H1 (cell line): ENCODE data around the gene ARL5C. TPM values are rescaled to one million over a fixed set of nuclear protein-coding genes. Genes with fewer than 3 reads are reported as not detected.
A peak's percentile ranks its signal among the peaks of the same experiment; 100 is the strongest.

Experiments used
- CTCF ChIA-PET: fragments of 300-600 bp; sonication (Branson Sonifier 250); formaldehyde crosslinking; loops from one replicate; lab custom pipeline; 2021; ENCODE audit not compliant: partially characterized antibody; lab: Charles Lee
- POLR2A ChIA-PET: fragments of 300-600 bp; sonication (Branson Sonifier 250); formaldehyde crosslinking; loops from one replicate; lab custom pipeline; 2021; ENCODE audit warnings: inconsistent platforms; ENCODE audit not compliant: partially characterized antibody; lab: Charles Lee
- DNase-seq, 2 experiments: peaks; one replicate each; pipeline versions ENCODE4 v3.0.0 to v3.0.0-alpha.2; 2010 to 2022; ENCODE audit warnings: low spot score in 2 of 2, low read depth in 1 of 2, mixed read lengths in 1 of 2
- FAIRE-seq: peaks from 2 replicates; lab custom pipeline; 2011; peaks lifted over from hg19 to GRCh38; lab: Jason Lieb, UNC
- H2AFZ ChIP-seq: 2 replicates; pipeline ENCODE4 v1.8.1; 2012; ENCODE audit warnings: low read length, inconsistent platforms
- H2AK5ac ChIP-seq: 2 replicates; pipeline ENCODE4 v1.6.1; 2013; ENCODE audit warnings: low read depth, low read length
- H2BK120ac ChIP-seq: replicated peaks from 2 replicates; pipeline ENCODE3; 2013; ENCODE audit warnings: low read depth, low read length, inconsistent platforms
- H2BK12ac ChIP-seq: 2 replicates; pipeline ENCODE4 v1.6.1; 2013; ENCODE audit warnings: low read depth, low read length
- H2BK15ac ChIP-seq: 2 replicates; pipeline ENCODE4 v1.6.1; 2013; ENCODE audit warnings: low read length
- H2BK20ac ChIP-seq: 2 replicates; pipeline ENCODE4 v1.6.1; 2013; ENCODE audit warnings: low read length
- H2BK5ac ChIP-seq: 2 replicates; pipeline ENCODE4 v1.6.1; 2013; ENCODE audit warnings: low read depth, low read length
- H3K14ac ChIP-seq: 2 replicates; pipeline ENCODE4 v1.6.1; 2013; ENCODE audit warnings: inconsistent platforms; ENCODE audit not compliant: insufficient read length
- H3K18ac ChIP-seq: 2 replicates; pipeline ENCODE4 v1.6.1; 2013; ENCODE audit warnings: low read length; ENCODE audit errors: extremely low read depth
- H3K23ac ChIP-seq: 2 replicates; pipeline ENCODE4 v1.6.1; 2013; ENCODE audit warnings: inconsistent platforms; ENCODE audit not compliant: insufficient read length
- H3K23me2 ChIP-seq: 2 replicates; pipeline ENCODE4 v1.6.1; 2013; ENCODE audit warnings: low read depth, low read length
- H3K27ac ChIP-seq: 2 replicates; pipeline ENCODE4 v1.6.1; 2011; ENCODE audit warnings: low read depth, low read length, inconsistent platforms
- H3K27me3 ChIP-seq, 4 experiments: replicated peaks in 1 of 4; 1 replicate in 1 of 4; 2 replicates in 3 of 4; pipeline versions ENCODE4 v1.6.1 to v1.8.1; 2011 to 2013; ENCODE audit warnings: low read length in 3 of 4, mild to moderate bottlenecking in 3 of 4, inconsistent platforms in 2 of 4, mixed read lengths in 2 of 4, moderate library complexity in 1 of 4; ENCODE audit not compliant: control insufficient read depth in 3 of 4, insufficient read depth in 3 of 4; ENCODE audit errors: extremely low read depth in 1 of 4
- H3K36me3 ChIP-seq, 4 experiments: 2 replicates each; pipeline versions ENCODE4 v1.6.1 to v1.8.1; 2011 to 2013; ENCODE audit warnings: mild to moderate bottlenecking in 4 of 4, low read length in 3 of 4, moderate library complexity in 2 of 4, control low read depth in 1 of 4, inconsistent platforms in 1 of 4; ENCODE audit not compliant: insufficient read depth in 4 of 4, control insufficient read depth in 2 of 4
- H3K4ac ChIP-seq: replicated peaks from 2 replicates; pipeline ENCODE3; 2013; ENCODE audit warnings: low read length, low read depth, mixed read lengths, inconsistent platforms; ENCODE audit not compliant: insufficient read length
- H3K4me1 ChIP-seq, 4 experiments: replicated peaks in 1 of 4; 1 replicate in 1 of 4; 2 replicates in 3 of 4; pipeline versions ENCODE4 v1.6.1 to v1.8.1; 2011 to 2013; ENCODE audit warnings: low read length in 3 of 4, inconsistent platforms in 2 of 4, mixed read lengths in 1 of 4; ENCODE audit not compliant: insufficient read depth in 4 of 4, control insufficient read depth in 3 of 4
- H3K4me2 ChIP-seq, 2 experiments: 2 replicates each; pipeline versions ENCODE4 v1.6.1 to v1.8.1; 2011 to 2013; ENCODE audit warnings: low read depth in 2 of 2, low read length in 2 of 2, control low read depth in 1 of 2, inconsistent platforms in 1 of 2, mild to moderate bottlenecking in 1 of 2; ENCODE audit not compliant: insufficient read depth in 1 of 2
- H3K4me3 ChIP-seq, 4 experiments: fragments of 200-600, 300-600 bp in 1 of 4; sonication (generic), shearing (Covaris generic), sonication (Bioruptor Twin) in 1 of 4; 2 replicates each; pipeline versions ENCODE4 v1.5.1 to v1.8.1; 2011 to 2016; ENCODE audit warnings: low read length in 4 of 4, low read depth in 3 of 4, control low read depth in 2 of 4, inconsistent platforms in 2 of 4, mild to moderate bottlenecking in 2 of 4, mixed read lengths in 1 of 4, moderate library complexity in 1 of 4; ENCODE audit not compliant: insufficient read depth in 2 of 4; ENCODE audit errors: extremely low read depth in 1 of 4
- H3K56ac ChIP-seq: replicated peaks from 2 replicates; pipeline ENCODE3; 2013; ENCODE audit warnings: low read depth, mild to moderate bottlenecking, mixed read lengths, low read length, inconsistent platforms; ENCODE audit not compliant: insufficient read length
- H3K79me1 ChIP-seq: 2 replicates; pipeline ENCODE4 v1.6.1; 2013; ENCODE audit warnings: low read depth, low read length, control low read depth
- H3K79me2 ChIP-seq, 2 experiments: 2 replicates each; pipeline versions ENCODE4 v1.6.1 to v1.8.1; 2012 to 2013; ENCODE audit warnings: low read length in 2 of 2, mild to moderate bottlenecking in 2 of 2, inconsistent platforms in 1 of 2; ENCODE audit not compliant: insufficient read depth in 2 of 2, control insufficient read depth in 1 of 2
- H3K9ac ChIP-seq, 4 experiments: replicated peaks in 1 of 4; 1 replicate in 1 of 4; 2 replicates in 3 of 4; pipeline versions ENCODE4 v1.6.1 to v1.8.1; 2011 to 2013; ENCODE audit warnings: low read depth in 3 of 4, low read length in 3 of 4, control low read depth in 2 of 4, mild to moderate bottlenecking in 2 of 4, moderate library complexity in 2 of 4, inconsistent platforms in 1 of 4; ENCODE audit errors: extremely low read depth in 1 of 4
- H3K9me3 ChIP-seq, 2 experiments: 2 replicates each; pipeline versions ENCODE4 v1.6.1 to v1.8.1; 2012 to 2013; ENCODE audit warnings: mild to moderate bottlenecking in 2 of 2, moderate library complexity in 2 of 2, control low read depth in 1 of 2, inconsistent platforms in 1 of 2, low read depth in 1 of 2, low read length in 1 of 2, mixed read lengths in 1 of 2; ENCODE audit not compliant: insufficient read depth in 2 of 2
- H4K20me1 ChIP-seq, 2 experiments: replicated peaks in 1 of 2; 2 replicates each; pipeline versions ENCODE3 to v1.8.1; 2011 to 2013; ENCODE audit warnings: inconsistent platforms in 2 of 2, low read length in 2 of 2, mild to moderate bottlenecking in 1 of 2; ENCODE audit not compliant: insufficient read depth in 2 of 2, control insufficient read depth in 1 of 2
- H4K5ac ChIP-seq: 2 replicates; pipeline ENCODE4 v1.6.1; 2013; ENCODE audit warnings: low read length, low read depth, mixed read lengths, inconsistent platforms; ENCODE audit not compliant: insufficient read length
- H4K8ac ChIP-seq: 2 replicates; pipeline ENCODE4 v1.8.0; 2013; ENCODE audit warnings: mild to moderate bottlenecking, moderate library complexity, low read length, inconsistent platforms; ENCODE audit not compliant: insufficient read depth; ENCODE audit errors: extremely low read depth
- H4K91ac ChIP-seq: replicated peaks from 2 replicates; pipeline ENCODE3; 2013; ENCODE audit warnings: low read length, mixed read lengths, inconsistent platforms; ENCODE audit not compliant: insufficient read length
- BACH1 ChIP-seq: IDR thresholded peaks from 2 replicates; pipeline ENCODE4 v1.6.1; 2012; ENCODE audit warnings: low read length, improper control_type of control experiment
- CTBP2 ChIP-seq: IDR thresholded peaks from 2 replicates; pipeline ENCODE4 v1.7.0; 2011; ENCODE audit warnings: borderline replicate concordance, mild to moderate bottlenecking, moderate library complexity, mixed read lengths, low read length; ENCODE audit not compliant: insufficient read depth, insufficient read length
- EGR1 ChIP-seq: IDR thresholded peaks from 2 replicates; pipeline ENCODE4 v1.6.1; 2011; ENCODE audit warnings: low read depth, low read length, borderline replicate concordance
- EZH2 ChIP-seq: fragments of 200-600 bp; sonication (generic); IDR thresholded peaks from 2 replicates; pipeline ENCODE4 v1.7.1; 2012; ENCODE audit warnings: low read depth, mild to moderate bottlenecking, moderate library complexity, low read length, inconsistent platforms; ENCODE audit not compliant: severe bottlenecking
- JUN ChIP-seq: IDR thresholded peaks from 2 replicates; pipeline ENCODE4 v1.6.1; 2011; ENCODE audit warnings: low read depth, mild to moderate bottlenecking, improper control_type of control experiment, low read length
- KDM1A ChIP-seq: fragments of 200-600, 300-600 bp; sonication (generic); IDR thresholded peaks from 2 replicates; pipeline ENCODE4 v1.7.1; 2016; ENCODE audit warnings: mild to moderate bottlenecking, low read length, borderline replicate concordance
- MAFK ChIP-seq: IDR thresholded peaks from 2 replicates; pipeline ENCODE4 v1.6.1; 2012; ENCODE audit warnings: low read depth, mild to moderate bottlenecking, improper control_type of control experiment, low read length
- POLR2A ChIP-seq, 2 experiments: IDR thresholded peaks; 1 replicate in 1 of 2; 2 replicates in 1 of 2; pipeline ENCODE4 v1.6.1; 2011; ENCODE audit warnings: low read depth in 2 of 2, low read length in 2 of 2, mild to moderate bottlenecking in 2 of 2; ENCODE audit errors: control extremely low read depth in 1 of 2
- POLR2AphosphoS5 ChIP-seq: IDR thresholded peaks from 2 replicates; pipeline ENCODE4 v1.6.1; 2011; ENCODE audit warnings: low read depth, low read length
- SIN3A ChIP-seq, 2 experiments: IDR thresholded peaks in 1 of 2; conservative IDR thresholded peaks in 1 of 2; 2 replicates each; pipeline ENCODE4 v1.6.1; 2011 to 2012; ENCODE audit warnings: low read length in 2 of 2, improper control_type of control experiment in 1 of 2, low read depth in 1 of 2, mild to moderate bottlenecking in 1 of 2
- SIRT6 ChIP-seq: IDR thresholded peaks from one replicate; pipeline ENCODE4 v1.7.1; 2012; ENCODE audit warnings: low read length, inconsistent platforms
- TEAD4 ChIP-seq: IDR thresholded peaks from 2 replicates; pipeline ENCODE4 v1.6.1; 2012; ENCODE audit warnings: low read depth, low read length, inconsistent platforms, mixed read lengths
- WGBS, 2 experiments: shearing (Covaris generic) in 1 of 2; methylation state at CpG; one replicate each; pipeline versions ENCODE4 v1.1.6 to v1.1.7; 2013 to 2015; ENCODE audit warnings: low lambda C conversion rate in 2 of 2, mixed read lengths in 2 of 2, inconsistent platforms in 1 of 2, low coverage in 1 of 2, missing lambda C conversion rate in 1 of 2; ENCODE audit not compliant: insufficient replicate concordance in 2 of 2, insufficient coverage in 1 of 2, insufficient read length in 1 of 2; ENCODE audit errors: extremely low coverage in 1 of 2, missing lambda C conversion rate in 1 of 2; 5-methylcytosine and 5-hydroxymethylcytosine counted together
- polyA plus RNA-seq, 7 experiments: library from polyadenylated mRNA; depleted of rRNA in 3 of 7; stranded (reverse) in 5 of 7; unstranded in 2 of 7; fragments of >200 nt in 5 of 7; fragments of 200-250 nt in 2 of 7; gene quantifications; 1 replicate in 5 of 7; 2 replicates in 1 of 7; 4 replicates in 1 of 7; pipeline versions ENCODE4 v1.2.1 to v1.2.3, GENCODE V29; 2011 to 2013; ENCODE audit warnings: missing spikeins in 2 of 7, mixed read lengths in 2 of 7
- total RNA-seq: library from RNA; stranded (reverse); fragmentation: NEBNext Ultra II Directional; extraction: Animal tissue kit (Norgen Biotek cat#: 25700); gene quantifications from 2 replicates; pipeline ENCODE4 v1.2.1, GENCODE V29; 2021

Gene ARL5C
- total and polyA plus RNA-seq, 2 of the 8 experiments (the other 6 are each of a cell fraction or from before 2014, with no cell fraction given) = not detected

- Histone ChIP-seq H3K4me3 (no peak overlapping the region), H3K18ac (no peak overlapping the region), H4K8ac (no peak overlapping the region), H4K91ac (no peak overlapping the region), H3K9ac (no peak overlapping the region), H3K23ac (no peak overlapping the region), H3K27ac (no peak overlapping the region), H2BK120ac (no peak overlapping the region), H4K5ac (no peak overlapping the region), H3K4ac (no peak overlapping the region), H3K79me1 (no peaks in the 10 kb centered on the region), H3K9me3 (no peaks in the 10 kb centered on the region), H2AFZ (no peak overlapping the region), H3K36me3 (peaks cover 0 to 15% (median 5%) of the 10 kb centered on the region in 4 experiments; a peak in 4 of 8 replicates), H3K4me1 (peaks cover 0 to 14% (median 10%) of the 10 kb centered on the region in 4 experiments; a peak in 6 of 7 replicates), H3K27me3 (no peaks in the 10 kb centered on the region; a peak in 2 of 7 replicates), H4K20me1 (peaks cover 0 to 5% of the 10 kb centered on the region in 2 experiments), H3K4me2 (no peak overlapping the region), H2BK5ac (no peak overlapping the region), H2BK20ac (0 out of 2 replicates have a peak overlapping the region, but pooled peaks have one; percentile 3), H2BK12ac (peak overlapping the region; percentile 60; the same call in 1 of the 2 replicates), H3K23me2 (no peaks in the 10 kb centered on the region; the same call in 1 of the 2 replicates), H2AK5ac (0 out of 2 replicates have a peak overlapping the region, but pooled peaks have one; percentile 65), H3K79me2 (no peaks in the 10 kb centered on the region), H3K56ac (no peak overlapping the region), H3K14ac (no peak overlapping the region), H2BK15ac (peak overlapping the region; percentile 81; the same call in 1 of the 2 replicates)
- FAIRE-seq (no peak), DNase-seq (no peak)
- WGBS, 2 experiments = 82% methylated on average over 10 of the region's 10 CpGs; no CpG with 5 or more reads in 1 of the 2 experiments
- ChIA-PET POLR2A (interaction anchor here (0.5 to 3.9 kb wide), 14 partner anchors 9 to 227 kb away, joined by 3 to 35 read pairs (median 6); partner anchors contain the start of genes ARL5C, FBXL20 and RPL19), CTCF (interaction anchor here (0.7 to 7.8 kb wide), 31 partner anchors 10 to 474 kb away, joined by 3 to 151 read pairs (median 5); partner anchors contain the start of genes ARL5C, FBXO47, LASP1NB and PLXDC1)
- TF ChIP-seq CTBP2 (no peak), BACH1 (no peak), SIN3A (conservative IDR thresholded peaks at IDR 0.05 in 1 of 2, IDR thresholded peaks at IDR 0.05 in 1 of 2; ENCODE audit: low read depth in 1 of 2, low read length in 2 of 2) (no peak), JUN (no peak), MAFK (no peak), POLR2A (IDR thresholded peaks at IDR 0.05; ENCODE audit: control extremely low read depth in 1 of 2, low read depth in 2 of 2, low read length in 2 of 2) (no peak), EZH2 (no peak), KDM1A (no peak), POLR2AphosphoS5 (no peak), TEAD4 (no peak), SIRT6 (no peak), EGR1 (no peak)
Observed at GRCh38 chr17:39173526-39174274, 7.7 kb upstream of the ARL5C start.
